OCI-LY3 (cell line): ENCODE measurements around the gene GCAT.

Experiments
- H2AFZ ChIP-seq: fragments of 200-600, 300-600 bp; shearing (Covaris generic); 2 replicates; pipeline ENCODE4 v1.6.0; 2014; ENCODE audit warnings: antibody characterized with exemption, low read depth, low read length
- H3K27ac ChIP-seq: fragments of 200-600, 300-600 bp; sonication (generic); 2 replicates; pipeline ENCODE4 v1.5.1; 2014; ENCODE audit warnings: mild to moderate bottlenecking, low read length, moderate library complexity, mixed read lengths
- H3K27me3 ChIP-seq: fragments of 200-600, 300-600 bp; sonication (generic); 2 replicates; pipeline ENCODE4 v1.6.1; 2014; ENCODE audit warnings: low read depth, low read length, mixed read lengths
- H3K36me3 ChIP-seq: fragments of 200-600, 300-600 bp; sonication (generic); replicated peaks from 2 replicates; pipeline ENCODE3; 2014; ENCODE audit warnings: low read depth, low read length, mixed read lengths
- H3K4me1 ChIP-seq: fragments of 300-600, 200-600 bp; sonication (generic); 2 replicates; pipeline ENCODE4 v1.6.1; 2014; ENCODE audit warnings: low read length, mixed read lengths
- H3K4me2 ChIP-seq: fragments of 200-600, 300-600 bp; sonication (generic); 2 replicates; pipeline ENCODE4 v1.6.1; 2014; ENCODE audit warnings: low read length, mixed read lengths
- H3K4me3 ChIP-seq: fragments of 300-600, 200-600 bp; sonication (generic); 2 replicates; pipeline ENCODE4 v1.5.1; 2014; ENCODE audit warnings: antibody characterized with exemption, mild to moderate bottlenecking, low read length, moderate library complexity
- H3K79me2 ChIP-seq: fragments of 300-600, 200-600 bp; shearing (Covaris generic); 2 replicates; pipeline ENCODE4 v1.6.1; 2014; ENCODE audit warnings: mild to moderate bottlenecking, low read length, mixed read lengths
- H3K9ac ChIP-seq: fragments of 300-600, 200-600 bp; shearing (Covaris generic); 2 replicates; pipeline ENCODE4 v1.6.0; 2014; ENCODE audit warnings: mild to moderate bottlenecking, low read length, moderate library complexity
- H3K9me3 ChIP-seq: fragments of 200-600, 300-600 bp; shearing (Covaris generic); 2 replicates; pipeline ENCODE4 v1.6.1; 2014; ENCODE audit warnings: low read length, mixed read lengths; ENCODE audit not compliant: insufficient read depth
- H4K20me1 ChIP-seq: fragments of 200-600, 300-600 bp; sonication (generic); 2 replicates; pipeline ENCODE4 v1.6.1; 2016; ENCODE audit warnings: low read length, mixed read lengths; ENCODE audit not compliant: insufficient read depth
- CTCF ChIP-seq: fragments of 200-600, 300-600 bp; sonication (generic); IDR thresholded peaks from 2 replicates; pipeline ENCODE4 v1.5.1; 2014; ENCODE audit warnings: antibody characterized with exemption, low read length, low read depth
- EZH2phosphoT487 ChIP-seq: fragments of 200-600 bp; shearing (Covaris generic); IDR thresholded peaks from 2 replicates; pipeline ENCODE4 v1.6.1; 2018; ENCODE audit warnings: antibody characterized with exemption, mixed run types, low read depth

Gene GCAT

GRCh38 chr22:37852418-37852817, 44.7 kb downstream of the GCAT start:
- peaks cover 51% of the 10 kb centered on the region for H3K36me3 ChIP-seq
- H2AFZ ChIP-seq = no peak overlapping the region
- no peak overlapping the region for H3K4me2 ChIP-seq
- H3K27ac ChIP-seq = no peak overlapping the region
- no peak overlapping the region for H3K9ac ChIP-seq
- H4K20me1 ChIP-seq = 0 out of 2 replicates have a peak, but pooled peaks cover 6% of the 10 kb centered on the region
- H3K9me3 ChIP-seq = no peaks in the 10 kb centered on the region
- H3K79me2 ChIP-seq = peaks cover 77% of the 10 kb centered on the region
- no peak for TF ChIP-seq CTCF
- no peak for TF ChIP-seq EZH2phosphoT487
- no peak overlapping the region for H3K4me3 ChIP-seq
- H3K27me3 ChIP-seq = no peaks in the 10 kb centered on the region
- H3K4me1 ChIP-seq = peaks cover 16% of the 10 kb centered on the region

GRCh38 chr22:37854946-37855345, 47.2 kb downstream of the GCAT start:
- Histone ChIP-seq H3K27me3 (no peaks in the 10 kb centered on the region), H3K79me2 (peaks cover 59% of the 10 kb centered on the region), H3K27ac (no peak overlapping the region), H3K4me2 (no peak overlapping the region), H3K4me1 (peaks cover 7% of the 10 kb centered on the region), H3K9ac (no peak overlapping the region), H3K4me3 (no peak overlapping the region), H3K36me3 (peaks cover 58% of the 10 kb centered on the region), H2AFZ (no peak overlapping the region), H3K9me3 (no peaks in the 10 kb centered on the region), H4K20me1 (0 out of 2 replicates have a peak, but pooled peaks cover 2% of the 10 kb centered on the region)
- TF ChIP-seq CTCF (no peak), EZH2phosphoT487 (no peak)

GRCh38 chr22:37855462-37855861, 47.7 kb downstream of the GCAT start:
- H4K20me1 ChIP-seq = no peaks in the 10 kb centered on the region
- peaks cover 2% of the 10 kb centered on the region for H3K4me1 ChIP-seq
- peaks cover 53% of the 10 kb centered on the region for H3K79me2 ChIP-seq
- TF ChIP-seq EZH2phosphoT487 = no peak
- no peak for TF ChIP-seq CTCF
- H3K27ac ChIP-seq = no peak overlapping the region
- H3K9ac ChIP-seq = no peak overlapping the region
- no peaks in the 10 kb centered on the region for H3K9me3 ChIP-seq
- H3K4me3 ChIP-seq = no peak overlapping the region
- H3K4me2 ChIP-seq = no peak overlapping the region
- H2AFZ ChIP-seq = no peak overlapping the region
- no peaks in the 10 kb centered on the region for H3K27me3 ChIP-seq
- peaks cover 60% of the 10 kb centered on the region for H3K36me3 ChIP-seq

- Histone ChIP-seq H3K27me3 (no peaks in the 10 kb centered on the region), H3K36me3 (peaks cover 62% of the 10 kb centered on the region), H3K4me3 (no peak overlapping the region), H3K4me1 (no peaks in the 10 kb centered on the region), H3K27ac (no peak overlapping the region), H4K20me1 (peaks cover 3% of the 10 kb centered on the region; the same call in 1 of the 2 replicates), H3K9ac (no peak overlapping the region), H3K79me2 (peaks cover 22% of the 10 kb centered on the region), H3K9me3 (no peaks in the 10 kb centered on the region), H3K4me2 (no peak overlapping the region), H2AFZ (no peak overlapping the region)
- TF ChIP-seq EZH2phosphoT487 = no peak
- TF ChIP-seq CTCF = no peak
These were observed 53.2 kb downstream of the GCAT start for GRCh38 chr22:37860796-37861421.
